Subcutaneous abdominal adipose tissue (tissue), 5 donors: Measurements from ENCODE around the gene WDR91.
A peak's percentile ranks its signal among the peaks of the same experiment; 100 is the strongest.

Experiments
- H3K27ac ChIP-seq: one replicate; pipeline ENCODE4 v1.7.0; 2013; ENCODE audit warnings: low read depth, mild to moderate bottlenecking, inconsistent platforms, low read length, moderate library complexity
- H3K27me3 ChIP-seq, 5 donors: one replicate each; pipeline ENCODE4 v1.7.0; 2013; ENCODE audit warnings: low read length in 5 of 5, inconsistent platforms in 1 of 5; ENCODE audit not compliant: control insufficient read depth in 5 of 5, insufficient read depth in 4 of 5
- H3K36me3 ChIP-seq, 5 donors: one replicate each; pipeline ENCODE4 v1.7.0; 2013; ENCODE audit warnings: low read length in 5 of 5; ENCODE audit not compliant: control insufficient read depth in 5 of 5, insufficient read depth in 5 of 5
- H3K4me1 ChIP-seq, 5 donors: one replicate each; pipeline ENCODE4 v1.7.0; 2013; ENCODE audit warnings: low read length in 5 of 5, mild to moderate bottlenecking in 3 of 5, moderate library complexity in 1 of 5; ENCODE audit not compliant: control insufficient read depth in 5 of 5, insufficient read depth in 5 of 5
- H3K4me3 ChIP-seq, 5 donors: one replicate each; pipeline ENCODE4 v1.7.0; 2013; ENCODE audit warnings: low read length in 5 of 5, low read depth in 1 of 5
- H3K9ac ChIP-seq, 5 donors: one replicate each; pipeline ENCODE4 v1.7.0; 2013; ENCODE audit warnings: low read length in 5 of 5, mild to moderate bottlenecking in 4 of 5, moderate library complexity in 3 of 5
- H3K9me3 ChIP-seq, 5 donors: one replicate each; pipeline ENCODE4 v1.7.0; 2013; ENCODE audit warnings: low read length in 5 of 5; ENCODE audit not compliant: control insufficient read depth in 5 of 5
- donor health status: healthy.
- donor health status: healthy.
- donor health status: healthy.
- donor health status: healthy.
- donor health status: healthy.

Gene WDR91

GRCh38 chr7:135158874-135159273 lies 52.5 kb downstream of the WDR91 start:
- Histone ChIP-seq H3K9me3 (peaks cover 2 to 12% (median 6%) of the 10 kb centered on the region in 5 donors), H3K4me1 (peaks cover 11 to 62% (median 55%) of the 10 kb centered on the region in 5 donors), H3K4me3 (peak overlapping the region in 1 of 5 donors; percentile 19), H3K9ac (peak overlapping the region in 2 of 5 donors; percentile 29 to 53), H3K27me3 (no peaks in the 10 kb centered on the region), H3K27ac (peak overlapping the region; percentile 87), H3K36me3 (peaks cover 0 to 6% (median 2%) of the 10 kb centered on the region in 5 donors)

- Histone ChIP-seq H3K36me3 (peaks cover 0 to 4% (median 2%) of the 10 kb centered on the region in 5 donors), H3K9ac (peak overlapping the region in 1 of 5 donors; percentile 36), H3K9me3 (peaks cover 2 to 15% (median 6%) of the 10 kb centered on the region in 5 donors), H3K4me1 (peaks cover 11 to 61% (median 51%) of the 10 kb centered on the region in 5 donors), H3K27me3 (no peaks in the 10 kb centered on the region), H3K4me3 (peak overlapping the region in 3 of 5 donors; percentile 7 to 29 (median 19)), H3K27ac (peak overlapping the region; percentile 87)
Measured at GRCh38 chr7:135158141-135158655, 53.1 kb downstream of the WDR91 start.

DNA sequence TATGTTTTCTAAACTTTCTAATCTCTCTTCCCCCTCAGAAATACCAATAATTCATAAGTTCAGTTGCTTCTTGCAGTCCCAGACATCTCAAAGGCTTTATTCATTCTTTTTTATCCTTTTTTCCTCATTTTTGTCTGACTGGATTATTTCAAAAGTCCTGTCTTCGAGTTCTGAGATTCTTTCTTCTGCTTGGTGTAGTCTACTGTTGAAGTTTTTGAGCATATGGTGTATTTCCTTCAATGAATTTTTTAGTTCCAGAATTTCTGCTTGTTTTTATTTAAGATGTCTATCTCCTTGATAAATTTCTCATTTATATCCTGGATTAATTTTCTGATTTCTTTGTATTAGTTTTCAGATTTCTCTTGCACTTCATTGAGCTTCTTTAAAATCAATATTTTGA lies 55.0 kb downstream of the WDR91 start:
- peaks cover 11 to 62% (median 51%) of the 10 kb centered on the region in 5 donors for H3K4me1 ChIP-seq
- no peaks in the 10 kb centered on the region for H3K27me3 ChIP-seq
- H3K4me3 ChIP-seq: no peak overlapping the region
- H3K27ac ChIP-seq: no peak overlapping the region
- peaks cover 2 to 15% (median 6%) of the 10 kb centered on the region in 5 donors for H3K9me3 ChIP-seq
- H3K9ac ChIP-seq: no peak overlapping the region
- H3K36me3 ChIP-seq: peaks cover 0 to 14% (median 11%) of the 10 kb centered on the region in 5 donors

DNA sequence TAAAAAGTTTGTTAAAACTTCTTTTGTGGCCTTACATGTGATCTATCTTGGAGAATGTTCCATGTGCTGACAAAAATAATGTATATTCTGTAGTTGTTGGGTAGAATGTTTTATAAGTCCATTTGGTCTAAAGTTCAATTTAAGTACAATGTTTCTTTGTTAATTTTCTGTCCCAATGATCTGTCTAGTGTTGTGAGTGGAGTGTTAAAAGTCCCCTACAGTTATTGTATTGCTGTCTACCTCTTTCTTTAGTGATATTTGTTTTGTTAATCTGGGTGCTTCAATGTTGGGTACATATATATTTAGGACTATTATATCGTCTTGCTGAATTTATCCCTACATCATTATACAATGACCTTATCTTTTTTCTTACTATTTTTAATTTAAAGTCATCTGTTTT lies 56.6 kb downstream of the WDR91 start:
- Histone ChIP-seq H3K4me3 (no peak overlapping the region), H3K9ac (no peak overlapping the region), H3K36me3 (peaks cover 0 to 15% (median 11%) of the 10 kb centered on the region in 5 donors), H3K9me3 (peaks cover 2 to 15% (median 6%) of the 10 kb centered on the region in 5 donors), H3K4me1 (peaks cover 9 to 61% (median 50%) of the 10 kb centered on the region in 5 donors), H3K27ac (no peak overlapping the region), H3K27me3 (no peaks in the 10 kb centered on the region)

GRCh38 chr7:135152442-135152841 lies 58.9 kb downstream of the WDR91 start:
- no peak overlapping the region for H3K9ac ChIP-seq
- peak overlapping the region; percentile 96 for H3K27ac ChIP-seq
- no peaks in the 10 kb centered on the region for H3K27me3 ChIP-seq
- H3K36me3 ChIP-seq: peaks cover 0 to 14% (median 11%) of the 10 kb centered on the region in 5 donors
- no peak overlapping the region for H3K4me3 ChIP-seq
- peaks cover 2 to 15% (median 6%) of the 10 kb centered on the region in 5 donors for H3K9me3 ChIP-seq
- H3K4me1 ChIP-seq: peaks cover 0 to 56% (median 37%) of the 10 kb centered on the region in 5 donors

DNA sequence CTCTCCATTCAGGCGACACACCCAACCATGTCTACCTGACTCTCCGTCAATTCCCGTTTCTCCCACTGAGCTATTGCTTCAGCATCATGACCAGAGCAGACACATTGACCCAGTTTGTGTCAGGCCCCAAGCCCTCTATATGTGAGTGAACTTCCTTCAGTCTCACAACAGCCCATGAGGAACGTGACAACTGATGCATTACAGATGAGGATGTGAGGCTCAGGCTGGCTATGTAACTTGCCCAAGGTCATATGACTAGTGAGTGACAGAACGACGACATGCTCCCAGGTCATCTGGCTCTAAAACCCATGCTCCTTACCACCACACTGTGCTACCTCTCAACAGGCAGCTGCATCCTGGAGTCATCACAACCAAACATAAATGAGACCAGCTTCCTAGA lies 59.8 kb downstream of the WDR91 start:
- no peaks in the 10 kb centered on the region for H3K27me3 ChIP-seq
- H3K4me3 ChIP-seq: peak overlapping the region in 3 of 5 donors; percentile 14 to 86 (median 39)
- peak overlapping the region in 1 of 5 donors; percentile 97 for H3K9ac ChIP-seq
- peaks cover 0 to 11% (median 9%) of the 10 kb centered on the region in 5 donors for H3K36me3 ChIP-seq
- H3K27ac ChIP-seq: peak overlapping the region; percentile 96
- H3K4me1 ChIP-seq: peaks cover 0 to 58% (median 43%) of the 10 kb centered on the region in 5 donors
- H3K9me3 ChIP-seq: peaks cover 2 to 15% (median 6%) of the 10 kb centered on the region in 5 donors

DNA sequence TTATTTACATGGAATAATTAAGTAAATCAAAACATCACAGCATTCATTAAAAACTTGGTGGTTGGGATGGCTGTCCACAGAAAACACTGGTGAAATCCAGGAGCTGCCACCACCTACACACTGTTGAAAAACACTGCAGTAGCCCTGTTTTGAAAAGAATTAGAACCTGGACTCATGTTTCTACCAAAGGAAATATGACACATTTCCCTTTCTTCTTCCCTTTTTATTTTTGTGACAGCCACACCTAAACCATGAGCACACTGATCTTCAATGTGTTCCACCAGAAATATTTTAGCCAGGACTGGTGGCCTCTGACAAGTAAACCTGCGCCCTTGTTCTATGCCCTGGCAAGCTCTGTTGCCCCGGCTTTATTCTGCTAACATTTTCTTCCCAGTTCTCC lies 60.2 kb downstream of the WDR91 start:
- Histone ChIP-seq H3K9me3 (peaks cover 2 to 12% (median 6%) of the 10 kb centered on the region in 5 donors), H3K4me1 (peaks cover 0 to 58% (median 47%) of the 10 kb centered on the region in 5 donors), H3K27ac (peak overlapping the region; percentile 96), H3K4me3 (peak overlapping the region; percentile 33 to 98 (median 86)), H3K36me3 (peaks cover 0 to 11% (median 9%) of the 10 kb centered on the region in 5 donors), H3K9ac (peak overlapping the region in 2 of 5 donors; percentile 89 to 97), H3K27me3 (no peaks in the 10 kb centered on the region)

- H3K9ac ChIP-seq: peak overlapping the region in 4 of 5 donors; percentile 83 to 97 (median 92)
- peaks cover 0 to 5% (median 0%) of the 10 kb centered on the region in 5 donors for H3K9me3 ChIP-seq
- peaks cover 0 to 11% (median 9%) of the 10 kb centered on the region in 5 donors for H3K36me3 ChIP-seq
- H3K4me3 ChIP-seq: peak overlapping the region; percentile 73 to 98 (median 88)
- peaks cover 0 to 57% (median 53%) of the 10 kb centered on the region in 5 donors for H3K4me1 ChIP-seq
- peak overlapping the region; percentile 96 for H3K27ac ChIP-seq
- no peaks in the 10 kb centered on the region for H3K27me3 ChIP-seq
Measured at GRCh38 chr7:135150072-135150782, 61.1 kb downstream of the WDR91 start.

DNA sequence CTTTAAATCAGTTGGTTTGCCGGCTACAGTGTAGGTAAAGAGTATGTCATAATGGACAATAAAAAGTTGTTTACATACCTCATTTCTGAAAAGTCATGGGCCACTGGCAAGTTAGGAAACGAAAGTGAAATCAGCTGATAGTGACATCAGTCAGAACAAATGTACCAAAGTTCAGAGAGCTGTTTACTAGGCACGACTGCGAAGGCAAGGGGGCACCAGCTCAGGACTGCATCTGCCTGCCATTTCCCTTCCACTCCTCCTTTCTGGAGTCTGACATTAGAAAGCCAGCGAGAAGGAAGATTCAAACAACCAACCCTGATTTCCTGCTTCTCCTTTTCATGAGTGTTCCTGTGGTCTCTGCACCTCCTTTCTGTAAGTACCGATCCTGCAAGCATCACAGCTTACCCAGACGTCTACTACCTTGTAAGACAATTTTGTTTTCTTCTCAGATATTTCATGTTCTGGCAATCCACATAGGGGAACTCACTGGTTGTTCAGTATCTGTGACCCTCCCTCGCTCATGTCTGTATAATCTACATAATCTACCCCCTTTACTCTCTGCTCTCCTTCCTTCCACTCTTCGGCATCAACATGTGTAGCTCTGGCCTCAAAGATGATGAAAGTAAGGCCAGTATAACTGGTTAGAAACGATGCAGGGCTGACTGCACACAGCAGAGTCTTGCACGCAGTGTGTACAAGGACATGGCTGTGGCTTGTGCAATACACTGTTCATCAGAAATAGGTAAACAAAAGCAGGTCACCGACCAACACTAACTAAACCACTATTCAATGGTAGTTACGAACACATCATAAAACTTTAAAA lies 63.2 kb downstream of the WDR91 start, which contains the start of gene TMEM140:
TMEM140 (plus strand) TSS at position 174 of the 823 bp plus-strand sequence. CDS start 16,370 bp downstream, outside the sequence.
- peaks cover 2 to 70% (median 54%) of the 10 kb centered on the region in 5 donors for H3K4me1 ChIP-seq
- H3K27me3 ChIP-seq: no peaks in the 10 kb centered on the region
- no peaks in the 10 kb centered on the region for H3K9me3 ChIP-seq
- H3K36me3 ChIP-seq: peaks cover 0 to 11% (median 9%) of the 10 kb centered on the region in 5 donors
- peak within 1 kb of the TSS; percentile 96 for H3K27ac ChIP-seq
- H3K4me3 ChIP-seq: peak within 1 kb of the TSS; percentile 73 to 98 (median 88)
- H3K9ac ChIP-seq: peak within 1 kb of the TSS; percentile 81 to 97 (median 89)
